GM18499 (cell line): Measurements from ENCODE around the gene SPARCL1.
A peak's percentile ranks its signal among the peaks of the same experiment; 100 is the strongest.
"Not testable (repeated sequence)": the region's sequence is repeated elsewhere in the genome, so short reads cannot be mapped to it uniquely, and the experiment has no call there.

Source experiments
- ATAC-seq: cut with Tn5 transposase; IDR thresholded peaks from one replicate; pipeline ENCODE4 v1.9.1; 2021; ENCODE audit warnings: moderate number of reproducible peaks; ENCODE audit not compliant: insufficient read depth, unreplicated experiment

Gene SPARCL1, protein sequence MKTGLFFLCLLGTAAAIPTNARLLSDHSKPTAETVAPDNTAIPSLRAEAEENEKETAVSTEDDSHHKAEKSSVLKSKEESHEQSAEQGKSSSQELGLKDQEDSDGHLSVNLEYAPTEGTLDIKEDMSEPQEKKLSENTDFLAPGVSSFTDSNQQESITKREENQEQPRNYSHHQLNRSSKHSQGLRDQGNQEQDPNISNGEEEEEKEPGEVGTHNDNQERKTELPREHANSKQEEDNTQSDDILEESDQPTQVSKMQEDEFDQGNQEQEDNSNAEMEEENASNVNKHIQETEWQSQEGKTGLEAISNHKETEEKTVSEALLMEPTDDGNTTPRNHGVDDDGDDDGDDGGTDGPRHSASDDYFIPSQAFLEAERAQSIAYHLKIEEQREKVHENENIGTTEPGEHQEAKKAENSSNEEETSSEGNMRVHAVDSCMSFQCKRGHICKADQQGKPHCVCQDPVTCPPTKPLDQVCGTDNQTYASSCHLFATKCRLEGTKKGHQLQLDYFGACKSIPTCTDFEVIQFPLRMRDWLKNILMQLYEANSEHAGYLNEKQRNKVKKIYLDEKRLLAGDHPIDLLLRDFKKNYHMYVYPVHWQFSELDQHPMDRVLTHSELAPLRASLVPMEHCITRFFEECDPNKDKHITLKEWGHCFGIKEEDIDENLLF

DNA sequence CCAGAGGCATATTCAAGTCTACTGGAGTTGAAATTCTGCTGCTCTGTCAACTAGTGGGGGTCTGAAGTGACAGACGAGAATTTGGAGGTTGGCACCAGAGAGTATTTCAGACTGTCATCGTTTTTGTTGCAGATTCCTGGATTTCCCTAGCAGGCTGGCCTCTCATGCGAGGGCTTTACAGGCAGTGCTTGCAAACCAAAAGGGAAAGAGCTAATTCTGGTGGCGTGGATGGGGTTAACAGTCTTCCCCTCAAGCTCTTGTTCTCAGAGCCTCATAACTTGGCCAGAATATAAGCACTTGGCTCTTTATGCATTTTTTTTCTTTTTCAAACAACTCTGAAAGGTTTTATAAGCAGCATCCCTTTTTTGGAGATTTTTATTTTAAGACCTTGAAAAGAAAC, at the start of gene SPARCL1:
Gene SPARCL1 (minus strand): TSS at position 190 of the 400 bp plus-strand sequence. CDS start 29,802 bp downstream, outside the sequence.
- no peak for ATAC-seq

DNA sequence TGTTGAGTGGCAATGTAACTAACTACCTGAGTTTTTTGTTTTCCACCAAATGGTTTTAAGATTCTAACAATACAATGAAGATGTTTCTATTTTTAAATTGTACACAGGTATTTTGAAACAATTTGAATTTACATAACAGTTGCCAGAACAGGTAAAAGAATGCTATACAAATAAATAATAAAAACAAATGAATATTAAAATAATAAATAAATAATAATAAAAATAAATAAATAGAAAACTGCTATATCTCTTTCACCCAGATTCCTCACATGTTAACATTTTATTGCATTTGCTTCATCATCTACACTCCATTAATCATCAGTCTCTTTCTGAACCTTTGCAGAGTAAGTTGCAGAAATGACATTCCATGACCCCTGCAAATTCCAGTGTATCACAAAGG, 46.8 kb upstream of the SPARCL1 start:
- no peak for ATAC-seq

DNA sequence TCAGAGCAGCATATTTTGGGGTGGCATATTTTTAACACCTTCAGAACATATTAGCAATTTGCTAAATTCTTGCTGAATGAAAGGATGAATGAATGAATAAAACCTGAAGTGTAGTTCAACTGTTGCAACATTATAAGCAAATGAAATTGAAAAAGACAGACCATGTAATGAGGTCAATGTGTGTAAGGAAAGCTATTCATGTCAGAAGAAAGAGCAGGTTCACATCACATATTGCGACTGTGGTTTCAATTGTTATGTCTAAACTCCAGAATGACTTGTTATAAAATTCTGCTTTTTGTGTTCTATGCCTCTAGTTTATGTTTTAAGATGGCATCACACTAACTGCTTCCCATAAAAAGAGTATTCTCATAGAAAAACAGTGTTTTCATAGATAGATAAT, 46.2 kb upstream of the SPARCL1 start:
- ATAC-seq = no peak

DNA sequence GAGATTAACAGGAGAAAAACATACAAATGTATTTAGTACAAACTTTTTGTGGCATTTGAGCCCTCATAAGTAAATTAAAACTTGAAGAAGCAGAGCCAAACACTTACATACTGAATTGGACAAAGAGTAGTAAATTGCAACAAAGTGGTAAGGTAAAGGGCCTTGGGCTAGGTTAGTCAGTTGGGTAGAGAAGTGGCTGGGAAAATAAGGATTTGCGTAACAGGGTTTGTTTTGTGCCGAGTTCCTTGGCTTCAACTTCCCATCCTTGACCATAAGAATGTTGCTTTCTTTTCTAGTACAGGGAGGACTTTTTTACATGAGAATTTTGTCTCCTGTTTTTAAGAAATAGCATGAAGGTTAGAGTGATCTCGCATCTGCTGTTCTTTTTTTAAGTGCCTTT, 45.8 kb upstream of the SPARCL1 start:
- ATAC-seq = no peak

DNA sequence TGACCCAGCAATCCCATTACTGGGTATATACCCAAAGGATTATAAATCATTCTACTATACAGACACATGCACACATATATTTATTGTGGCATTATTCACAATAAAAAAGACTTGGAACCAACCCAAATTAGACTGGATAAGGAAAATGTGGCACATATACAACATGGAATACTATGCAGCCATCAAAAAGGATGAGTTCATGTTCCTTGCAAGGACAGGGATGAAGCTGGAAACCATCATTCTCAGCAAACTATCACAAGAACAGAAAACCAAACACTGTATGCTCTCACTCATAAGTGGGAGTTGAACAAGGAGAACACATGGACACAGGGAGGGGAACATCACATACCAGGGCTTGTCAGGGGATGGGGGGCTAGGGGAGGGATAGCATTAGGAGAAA, 45.2 kb upstream of the SPARCL1 start:
- not testable (repeated sequence) for ATAC-seq

DNA sequence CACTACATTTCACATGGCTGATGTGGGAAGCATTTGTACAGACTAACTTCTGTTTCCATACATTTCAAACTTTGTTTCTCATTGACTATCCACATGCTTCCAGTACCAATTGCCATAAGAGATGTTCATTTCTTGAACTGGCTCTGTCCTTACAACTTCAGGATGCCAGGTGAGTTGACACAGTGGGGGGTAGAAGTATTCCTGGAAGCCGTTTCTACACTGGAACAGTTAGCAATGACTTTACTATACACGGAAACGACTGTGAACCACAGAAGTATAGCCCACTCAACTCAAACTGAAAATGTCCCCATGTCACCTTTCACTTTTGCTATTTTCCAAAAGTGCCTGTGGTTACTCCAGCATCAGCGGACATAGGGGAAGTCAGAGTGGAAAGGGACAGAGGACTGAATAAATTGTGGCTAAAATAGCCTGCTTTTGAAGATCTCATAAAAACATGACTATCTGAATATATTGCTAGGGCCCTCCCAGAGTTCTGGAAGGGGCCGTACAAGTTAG, 41.2 kb upstream of the SPARCL1 start:
- ATAC-seq = no peak

DNA sequence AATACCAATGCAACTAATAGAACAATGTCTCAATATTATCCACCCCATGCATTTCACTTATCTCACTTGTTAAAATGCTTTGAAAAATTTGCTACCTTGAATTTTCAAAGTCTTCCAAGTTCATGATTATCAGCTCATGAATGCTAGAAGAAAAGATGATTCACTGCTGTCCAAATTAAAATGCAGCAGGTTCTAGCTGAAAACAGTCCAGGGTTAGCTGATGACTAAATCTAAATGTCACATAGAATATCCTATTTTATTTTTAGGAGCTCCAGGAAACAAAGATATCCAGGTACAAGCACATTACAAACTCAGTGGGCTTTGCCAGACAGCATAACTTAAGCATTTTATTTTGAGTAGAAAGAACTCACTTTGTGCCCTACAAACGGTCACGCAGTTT, 38.0 kb upstream of the SPARCL1 start:
- ATAC-seq = no peak

DNA sequence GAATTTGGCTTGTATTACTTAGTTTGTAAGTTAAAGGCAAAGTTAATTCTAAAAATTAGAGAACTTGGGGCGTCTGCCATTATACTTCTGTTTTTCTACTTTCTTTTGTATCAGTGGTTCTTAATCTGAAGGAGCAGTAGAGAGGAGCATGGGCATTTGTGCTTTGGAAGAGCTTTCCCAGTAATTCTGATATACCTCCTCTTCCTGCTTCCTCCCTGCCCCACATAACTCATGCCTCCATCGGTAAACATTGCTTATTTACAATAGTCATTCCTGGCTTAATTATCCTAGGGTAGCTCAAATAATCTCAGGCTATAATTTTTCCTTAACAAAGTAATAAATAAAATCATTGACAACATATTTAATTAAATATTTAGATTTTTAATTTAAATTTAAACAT, 37.1 kb upstream of the SPARCL1 start:
- ATAC-seq = no peak

DNA sequence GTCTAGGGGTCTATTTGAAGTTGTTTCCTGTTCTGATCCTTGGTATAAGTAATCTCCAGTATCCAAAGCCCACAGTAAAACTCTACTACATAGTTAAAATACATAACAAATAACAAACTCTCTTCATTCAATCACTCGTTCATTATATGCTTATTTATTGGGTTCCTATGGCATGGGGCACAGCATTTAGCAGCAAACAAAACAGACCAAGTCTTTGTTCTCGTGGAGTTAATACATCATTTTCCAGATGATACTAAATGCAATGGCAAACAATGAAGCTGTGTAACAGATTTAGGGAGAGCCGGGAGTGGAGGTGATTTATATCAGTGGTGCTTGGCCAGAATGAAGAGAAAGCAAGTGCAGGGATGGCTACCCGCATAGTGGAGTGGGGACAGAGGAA, 36.6 kb upstream of the SPARCL1 start:
- ATAC-seq = no peak

DNA sequence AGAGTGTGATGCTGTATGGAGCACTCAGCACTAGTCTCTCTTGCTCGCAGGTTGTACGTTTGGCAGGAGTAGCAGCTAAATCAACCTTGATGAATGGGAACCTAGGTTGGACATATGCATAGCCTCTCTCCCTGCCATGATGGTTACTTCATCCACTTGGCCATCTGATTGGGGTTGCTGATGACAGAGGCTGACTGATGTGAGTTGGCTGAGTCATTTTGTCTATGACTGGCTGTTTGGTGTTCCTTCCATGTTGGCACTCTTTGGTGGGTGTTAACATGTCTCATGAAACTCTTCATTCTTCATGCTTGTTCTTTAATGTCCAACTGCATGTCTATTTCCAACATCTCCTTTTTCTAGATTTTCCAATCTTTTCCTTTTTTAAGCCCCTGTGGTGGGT, 31.6 kb upstream of the SPARCL1 start:
- no peak for ATAC-seq

DNA sequence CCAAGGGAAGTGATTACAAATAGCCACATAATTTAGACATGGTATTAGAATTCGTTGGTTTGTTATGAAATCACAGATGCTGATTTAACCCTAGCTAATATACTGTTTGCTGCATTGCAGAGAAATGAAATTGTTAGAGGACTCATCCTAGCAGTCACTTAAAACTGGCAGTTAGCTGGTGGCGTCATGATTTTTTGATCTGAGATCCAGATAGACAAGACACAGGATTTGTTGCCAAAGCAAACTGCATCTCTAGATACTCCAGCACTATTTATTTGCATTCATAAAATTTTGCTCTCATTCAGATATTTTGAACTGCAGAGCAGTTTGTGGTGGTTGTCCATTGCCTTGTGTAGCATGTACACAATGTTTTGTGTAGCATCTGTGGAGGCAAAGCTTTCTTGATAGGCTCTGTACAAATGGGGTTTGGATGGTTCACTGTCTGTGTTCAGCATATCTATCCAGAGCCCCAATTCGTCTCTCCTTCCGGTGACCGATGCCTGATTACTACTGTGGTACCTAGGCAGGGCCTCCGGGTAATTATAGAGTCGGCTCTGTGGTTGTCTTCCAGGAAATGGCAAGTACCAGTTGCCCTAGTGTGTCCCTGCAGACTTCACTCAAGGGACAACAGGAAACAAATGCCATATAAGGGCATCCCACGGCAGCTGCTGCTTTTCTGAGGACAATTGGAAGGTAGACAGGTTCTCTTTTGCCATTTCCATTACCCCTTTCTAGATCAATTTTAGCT, 30.1 kb upstream of the SPARCL1 start:
- ATAC-seq = peak; percentile 87

DNA sequence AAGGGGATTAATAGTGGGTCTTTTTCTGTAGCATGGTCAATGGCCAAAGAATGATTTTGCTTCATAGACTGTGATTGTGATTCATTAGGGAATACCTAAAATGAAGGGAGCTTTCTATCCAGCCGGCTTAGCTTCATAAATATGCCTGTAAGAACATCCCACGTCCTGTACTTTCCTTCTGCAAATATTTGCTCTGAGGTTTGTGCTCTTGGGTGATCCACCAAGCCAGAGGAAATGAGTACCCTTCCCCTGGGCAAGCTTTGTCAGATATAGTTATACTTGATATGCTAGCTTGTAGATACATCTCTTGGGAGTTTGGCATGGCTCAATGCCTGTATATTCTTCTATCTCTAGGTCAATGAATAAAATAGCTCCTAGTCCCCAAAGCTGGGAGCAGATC, 28.2 kb upstream of the SPARCL1 start:
- ATAC-seq = no peak

DNA sequence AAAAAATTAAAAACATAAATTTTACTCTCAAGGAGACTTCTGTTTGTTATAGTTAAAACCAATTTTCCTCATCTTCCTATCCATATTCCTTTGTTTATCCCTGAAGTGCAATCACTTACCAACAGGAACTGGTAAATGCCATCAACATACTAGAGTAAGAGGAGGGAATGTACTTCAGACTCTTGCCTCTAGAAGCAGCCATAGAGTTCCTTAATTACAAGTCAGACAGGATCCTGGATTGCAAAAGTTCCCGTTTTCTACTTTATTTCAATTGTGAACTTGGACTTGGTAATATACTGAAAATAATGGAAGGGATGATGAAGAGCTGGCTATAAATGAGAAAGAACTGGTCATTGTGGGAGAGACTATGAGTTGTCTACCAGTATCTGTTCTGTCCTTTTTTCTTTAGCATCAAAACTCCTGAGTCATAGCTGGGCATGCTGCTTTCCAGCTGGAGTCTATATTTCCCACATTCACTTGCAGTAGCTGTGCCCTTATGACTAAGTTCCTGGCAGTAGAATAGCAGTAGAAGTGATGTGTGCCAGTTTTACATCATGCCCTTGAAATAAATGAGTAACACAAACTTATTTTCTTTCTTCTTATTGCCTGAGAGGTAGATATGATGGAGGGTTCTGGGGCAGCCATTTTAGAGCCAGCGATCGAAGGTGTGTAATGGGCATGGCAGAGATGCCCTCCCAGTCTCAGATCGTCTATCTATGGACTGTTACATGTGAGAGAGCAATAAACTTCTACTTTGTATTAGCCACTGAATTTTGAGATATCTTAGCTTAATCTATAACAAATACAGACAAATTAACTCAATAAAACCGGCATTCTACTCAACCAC, 26.8 kb upstream of the SPARCL1 start:
- ATAC-seq = no peak

DNA sequence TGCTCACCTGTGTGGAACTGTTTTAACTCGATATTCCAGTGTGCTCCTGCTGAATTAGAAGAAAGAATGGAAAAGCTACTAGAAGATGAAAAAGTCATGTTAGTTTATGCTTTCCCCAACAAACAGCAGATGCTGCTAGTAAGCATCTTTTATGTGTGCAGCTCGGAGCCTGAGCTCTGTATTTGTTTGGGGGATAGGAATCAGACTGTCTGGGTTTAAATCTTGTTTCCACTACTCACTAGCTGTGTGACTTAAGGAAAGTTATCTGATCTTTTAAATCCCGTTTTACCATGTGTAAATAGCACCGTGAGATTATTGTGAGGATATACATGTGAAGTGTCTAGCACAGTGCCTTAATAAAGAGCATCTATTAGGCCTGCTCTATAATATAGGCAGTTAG, 24.0 kb upstream of the SPARCL1 start:
- ATAC-seq = no peak

DNA sequence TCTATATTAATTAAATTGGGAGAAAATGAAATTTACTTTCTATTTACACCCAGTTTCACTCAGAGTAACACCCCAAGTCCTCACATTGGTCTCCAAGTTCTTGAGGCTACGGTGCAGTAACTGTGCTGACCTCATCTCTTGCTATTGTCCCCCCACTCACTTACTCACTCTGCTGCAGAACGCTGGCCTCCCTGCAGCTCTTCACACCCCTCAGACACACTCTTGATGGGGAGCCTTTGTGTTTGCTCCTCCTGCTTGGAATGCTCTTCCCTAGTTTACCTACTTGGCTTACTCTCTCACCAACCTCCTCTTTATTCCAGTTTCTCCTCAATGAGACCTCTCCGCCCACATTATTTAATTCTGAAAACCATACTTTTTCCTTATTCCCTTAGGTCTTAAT, 22.2 kb upstream of the SPARCL1 start:
- ATAC-seq = no peak

DNA sequence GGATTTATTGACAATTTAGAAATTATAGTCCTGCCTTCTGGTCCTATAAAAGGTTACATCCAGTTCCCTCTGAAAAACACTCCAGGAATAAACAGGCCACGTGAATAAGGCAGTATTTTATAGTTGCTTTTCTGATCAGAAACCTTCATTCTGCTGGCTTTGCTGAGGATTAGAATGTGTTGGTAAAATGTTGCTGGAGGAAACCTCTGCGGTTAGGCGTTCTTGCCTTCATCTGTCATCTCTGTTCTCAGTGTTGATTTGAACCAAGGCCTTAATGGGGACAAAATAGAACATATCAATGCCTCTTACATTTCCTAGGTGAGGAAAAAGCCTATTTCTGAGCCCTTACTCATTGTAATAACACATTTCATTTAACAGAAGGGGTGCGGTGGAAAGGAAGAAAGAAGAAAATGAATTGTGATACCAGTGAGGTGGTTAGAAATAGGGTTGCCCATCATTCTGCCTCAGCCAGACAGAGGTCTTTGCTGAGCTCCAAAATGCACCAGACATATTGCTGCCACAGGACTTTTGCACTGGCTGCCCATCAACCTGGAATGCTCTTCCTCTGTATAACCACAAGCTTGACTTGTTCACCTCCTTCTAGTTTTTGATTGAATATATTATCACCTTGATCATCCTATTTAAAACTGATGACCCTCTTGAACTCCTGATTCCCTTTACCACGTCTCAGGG, 18.0 kb upstream of the SPARCL1 start:
- no peak for ATAC-seq

DNA sequence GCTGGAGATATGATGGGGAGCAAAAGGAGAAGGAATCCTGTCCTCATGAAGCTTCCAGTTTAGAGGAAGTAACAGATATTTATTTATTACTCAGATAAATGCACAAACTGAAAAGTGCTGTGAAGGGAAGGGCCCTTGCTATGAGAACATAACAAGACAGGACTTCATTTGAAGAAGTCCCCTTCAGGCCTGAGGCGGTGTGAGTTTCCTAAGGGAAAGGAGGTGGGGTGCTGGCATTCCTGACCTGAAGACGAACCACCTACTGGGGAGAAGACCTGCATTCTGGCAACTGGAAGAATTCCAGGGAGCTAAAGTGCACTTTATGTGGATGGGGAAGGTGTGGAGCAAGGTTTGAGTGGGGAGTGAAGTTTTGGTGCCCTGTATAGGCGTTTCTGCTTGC, 15.9 kb upstream of the SPARCL1 start:
- ATAC-seq = no peak

DNA sequence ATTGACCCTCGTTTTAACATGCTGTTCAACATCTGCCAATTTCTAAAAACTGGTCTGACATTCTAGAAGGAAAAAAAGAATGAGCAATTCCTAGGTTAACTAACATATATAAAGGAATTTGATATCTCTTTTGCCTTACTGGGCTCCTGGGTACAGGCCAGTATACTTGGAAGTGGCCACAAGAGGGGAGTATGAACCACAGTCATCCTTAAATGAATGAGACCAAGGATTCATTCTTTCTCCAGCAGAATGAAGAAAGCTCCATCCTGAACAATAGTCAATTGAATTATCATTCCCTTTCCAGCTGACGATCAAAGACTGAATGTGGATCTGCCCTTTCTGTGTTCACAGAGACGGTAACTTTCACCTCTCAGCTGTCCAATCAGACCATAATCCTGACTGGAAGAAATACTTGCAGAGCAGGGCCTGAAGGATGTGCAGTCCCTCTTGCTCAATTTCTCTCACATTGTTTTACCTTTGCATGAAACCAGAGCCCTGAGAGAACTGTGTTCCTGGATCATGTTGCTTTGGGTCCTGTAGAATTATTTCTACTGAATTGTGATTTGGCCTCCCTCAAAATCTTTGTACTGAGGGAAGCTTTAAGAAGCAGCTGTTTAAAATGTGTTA, 14.8 kb upstream of the SPARCL1 start:
- no peak for ATAC-seq

DNA sequence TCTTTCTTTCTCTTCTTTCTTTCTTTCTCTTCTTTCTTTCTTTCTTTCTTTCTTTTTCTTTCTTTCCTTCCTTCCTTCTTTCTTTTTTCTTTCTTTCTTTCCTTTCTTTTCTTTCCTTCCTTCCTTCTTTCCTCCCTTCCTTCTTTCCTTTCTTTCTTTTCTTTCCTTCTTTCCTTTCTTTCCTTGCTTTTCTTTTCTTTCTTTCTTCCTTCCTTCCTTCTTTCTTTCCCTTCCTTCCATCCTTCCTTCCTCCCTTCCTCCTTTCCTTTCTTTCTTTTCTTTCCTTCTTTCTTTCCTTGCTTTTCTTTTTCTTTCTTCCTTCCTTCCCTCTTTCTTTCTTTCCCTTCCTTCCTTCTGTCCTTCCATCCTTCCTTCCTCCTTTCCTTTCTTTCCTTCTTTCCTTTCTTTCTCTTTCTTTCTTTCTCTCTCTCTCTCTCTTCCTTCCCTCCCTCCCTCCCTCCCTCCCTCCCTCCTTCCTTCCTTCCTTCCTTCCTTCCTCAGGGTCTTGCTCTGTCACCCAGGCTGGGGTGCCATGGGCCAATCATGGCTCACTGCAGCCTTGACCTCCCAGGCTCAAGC, 13.6 kb upstream of the SPARCL1 start:
- no peak for ATAC-seq
